Epidermal melanocyte (primary cell): Measurements from ENCODE around the gene ATRNL1.
"Not testable (repeated sequence)": the region's sequence is repeated elsewhere in the genome, so short reads cannot be mapped to it uniquely, and the experiment has no call there.

Source experiments
- DNase-seq: peaks from one replicate; pipeline ENCODE4 v3.0.0; 2011; ENCODE audit warnings: low spot score; ENCODE audit not compliant: insufficient read length

ATRNL1 gene

DNA sequence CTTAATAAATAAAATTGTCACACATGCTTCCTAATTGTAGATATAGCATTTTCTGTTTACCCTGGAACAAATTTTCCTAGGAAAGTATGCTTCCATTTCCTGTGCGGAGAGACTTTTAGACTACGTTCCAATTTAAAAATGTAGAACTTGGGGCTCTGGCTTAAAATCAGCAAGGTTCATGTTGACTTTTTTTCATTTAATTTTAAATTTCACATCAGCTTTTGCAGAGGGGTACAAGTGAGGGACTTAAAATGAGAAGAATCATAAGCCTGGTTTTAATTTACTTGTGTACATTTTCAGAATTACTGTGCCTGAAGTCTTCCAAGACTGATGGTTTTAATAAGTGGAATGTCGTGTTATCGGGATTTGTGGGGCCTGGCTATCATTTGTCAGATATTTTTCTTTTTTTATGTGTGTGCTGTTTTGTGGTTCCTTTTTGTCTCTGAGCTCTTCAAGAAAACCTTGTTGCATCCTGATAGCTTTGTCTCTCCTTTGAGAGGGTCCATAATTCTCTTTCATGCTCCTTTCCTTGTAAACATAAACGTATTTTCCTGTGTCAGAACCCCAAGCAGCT lies 8.8 kb upstream of the ATRNL1 start:
- no peak for DNase-seq

DNA sequence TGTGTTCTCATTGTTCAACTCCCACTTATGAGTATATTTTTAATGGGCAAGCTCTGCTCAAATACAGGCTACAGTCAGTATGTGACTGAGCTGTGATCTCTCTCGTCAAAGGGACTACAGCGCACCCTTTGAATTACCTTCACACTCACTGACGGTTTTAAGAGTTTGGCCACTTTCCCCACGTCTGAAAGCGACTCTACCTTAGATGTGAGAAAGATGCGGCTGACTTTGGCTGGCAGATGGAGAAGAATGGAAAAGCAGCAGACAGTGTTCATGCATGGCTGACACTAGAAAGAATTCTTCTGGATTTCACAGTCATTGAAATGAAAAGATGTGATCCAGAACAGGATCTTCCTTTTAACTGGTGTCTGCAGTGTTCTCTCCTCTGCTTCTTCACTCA lies 2.0 kb upstream of the ATRNL1 start:
- DNase-seq = no peak

DNA sequence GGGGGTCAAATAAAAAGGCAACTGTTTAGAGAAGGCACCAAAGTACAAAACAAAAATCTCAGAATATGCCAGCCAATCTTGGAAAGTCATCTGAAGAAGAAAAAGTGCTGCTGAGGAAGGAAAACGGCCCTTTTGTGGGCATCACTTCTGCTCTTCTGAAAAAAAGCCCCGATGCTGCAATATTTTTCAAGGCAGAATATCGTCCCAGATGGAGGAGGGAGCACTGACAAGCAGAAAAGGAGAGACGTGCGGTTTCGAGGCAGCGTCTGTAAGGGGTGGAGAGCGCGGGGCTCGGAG lies 959 bp upstream of the ATRNL1 start:
- DNase-seq = no peak

DNA sequence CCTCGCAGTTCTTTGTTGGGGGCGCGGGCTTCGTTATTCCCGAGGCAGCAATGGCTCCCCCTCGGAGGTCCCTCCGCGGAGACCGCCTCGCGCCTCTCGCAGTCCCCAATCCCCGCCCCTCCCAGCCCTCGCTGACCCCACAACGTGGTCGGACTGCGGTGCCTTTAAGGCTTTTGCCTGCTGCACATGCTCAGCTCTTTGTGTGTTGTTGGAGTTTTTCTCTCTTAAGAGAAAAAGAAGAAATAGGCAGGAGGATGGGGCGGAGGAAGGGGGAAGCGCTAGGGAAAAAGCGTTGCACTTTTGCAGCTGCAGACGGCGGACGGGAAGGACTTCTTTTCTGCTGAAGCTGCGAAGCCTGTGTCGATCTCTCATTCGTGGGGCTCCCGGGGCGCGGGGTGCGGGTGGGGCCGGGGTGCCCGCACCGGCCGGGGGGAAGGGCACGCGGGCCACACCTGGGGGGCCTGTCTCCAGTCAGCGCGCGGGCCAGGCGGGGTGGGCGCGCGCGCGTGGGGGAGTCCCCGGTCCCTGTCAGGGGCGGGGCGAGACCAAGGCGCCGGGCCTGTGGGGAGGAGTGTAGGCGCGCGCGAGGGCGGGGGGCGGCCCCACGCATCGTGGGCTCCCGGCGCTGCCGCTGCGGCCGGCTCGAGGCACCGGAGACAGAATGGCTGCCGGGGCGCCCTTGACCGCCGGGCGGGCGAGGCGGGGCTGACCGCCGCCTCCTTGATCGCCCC lies 445 bp upstream of the ATRNL1 start:
- no peak for DNase-seq

DNA sequence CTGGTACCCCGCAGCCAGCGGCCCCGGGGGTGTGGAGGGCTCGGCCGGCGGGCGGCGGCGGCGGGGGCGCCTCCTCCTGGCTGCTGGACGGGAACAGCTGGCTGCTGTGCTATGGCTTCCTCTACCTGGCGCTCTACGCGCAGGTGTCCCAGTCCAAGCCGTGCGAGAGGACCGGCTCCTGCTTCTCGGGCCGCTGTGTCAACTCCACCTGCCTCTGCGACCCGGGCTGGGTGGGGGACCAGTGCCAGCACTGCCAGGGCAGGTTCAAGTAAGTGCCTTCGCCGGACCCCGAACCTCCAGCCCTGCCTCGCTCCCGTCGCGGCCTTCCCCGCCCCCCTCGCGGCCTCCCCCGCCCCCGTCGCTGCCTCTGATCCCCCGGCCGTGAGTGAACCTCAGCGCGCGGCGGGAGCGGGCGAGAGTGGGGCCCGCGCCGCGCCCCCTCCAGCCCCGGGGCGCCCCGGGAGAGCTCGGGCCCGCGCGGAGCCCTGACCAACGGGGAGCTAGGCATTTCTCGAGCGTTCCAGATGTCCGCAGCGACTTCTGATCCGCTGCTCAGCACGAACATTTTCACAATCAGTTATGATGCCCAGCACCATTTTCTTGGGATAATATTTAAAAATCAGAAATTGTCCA lies 727 bp downstream of the ATRNL1 start:
- DNase-seq = no peak

DNA sequence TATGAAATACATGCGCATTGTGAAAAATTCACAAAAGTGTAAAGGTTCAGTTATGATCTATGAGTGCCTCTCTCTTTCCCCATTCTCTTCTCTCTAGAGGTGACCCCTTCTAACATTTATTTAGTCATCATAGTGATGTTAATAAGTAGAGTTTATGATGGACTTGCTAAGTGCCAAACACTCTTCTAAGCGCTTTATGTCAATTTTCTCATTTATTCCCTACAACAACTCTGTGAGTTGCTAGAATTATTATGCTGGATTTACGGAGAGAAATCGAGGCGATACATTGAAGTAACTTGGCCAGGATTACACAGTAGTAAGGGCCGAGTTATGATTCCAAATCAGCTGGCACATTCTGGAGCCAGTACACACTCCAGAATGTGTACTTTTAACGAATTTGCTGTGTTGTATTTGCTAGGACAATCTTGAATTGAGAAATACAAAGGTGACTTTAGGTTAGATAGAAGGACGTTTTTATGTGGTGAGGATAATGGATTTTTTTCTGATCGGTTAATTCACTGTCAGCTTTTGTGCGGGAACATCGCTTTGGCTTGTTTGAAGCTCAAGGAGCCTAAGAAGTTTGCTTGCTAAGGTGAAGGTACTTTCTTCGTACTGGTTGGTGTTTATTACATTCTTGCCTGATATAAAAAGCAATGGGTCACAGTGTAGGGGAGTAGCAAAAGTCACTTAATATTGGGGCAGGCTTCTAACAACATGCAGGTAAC lies 1.4 kb downstream of the ATRNL1 start:
- DNase-seq = no peak

DNA sequence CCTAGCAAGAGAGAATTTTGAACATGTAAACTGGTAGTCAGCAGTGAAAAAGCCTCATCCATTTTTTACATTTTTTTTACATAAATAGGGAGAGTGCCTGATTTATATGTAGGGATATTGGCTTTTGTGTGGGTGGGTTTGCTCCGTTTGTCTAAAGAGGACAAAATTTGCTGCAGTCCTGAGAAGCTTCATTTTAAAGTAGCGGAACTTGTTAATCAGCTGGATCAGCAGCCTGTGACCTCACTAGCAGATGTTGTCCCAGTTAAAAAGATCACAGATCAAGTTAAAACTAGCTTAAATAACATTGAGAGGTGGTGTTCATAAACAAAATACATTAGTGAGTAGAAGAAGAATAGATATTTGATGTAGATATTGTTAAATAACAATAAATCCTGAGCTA lies 2.6 kb downstream of the ATRNL1 start:
- no peak for DNase-seq

DNA sequence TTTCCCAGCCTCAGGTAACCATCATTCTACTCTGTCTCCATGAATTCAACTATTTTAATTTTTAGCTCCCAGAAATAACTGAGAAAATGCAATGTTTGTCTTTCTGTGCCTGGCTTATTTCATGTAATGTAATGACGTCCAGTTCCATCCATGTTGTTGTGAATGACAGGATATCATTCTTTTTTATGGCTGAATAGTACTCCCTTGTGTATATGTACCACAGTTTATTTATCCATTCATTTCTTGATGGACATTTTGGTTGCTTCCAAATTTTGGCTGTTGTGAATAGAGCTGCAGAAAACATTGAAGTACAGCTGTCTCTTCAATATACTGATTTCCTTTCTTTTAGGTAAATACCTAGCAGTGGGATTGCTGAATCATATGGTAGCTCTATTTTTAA lies 10.5 kb downstream of the ATRNL1 start:
- no peak for DNase-seq

DNA sequence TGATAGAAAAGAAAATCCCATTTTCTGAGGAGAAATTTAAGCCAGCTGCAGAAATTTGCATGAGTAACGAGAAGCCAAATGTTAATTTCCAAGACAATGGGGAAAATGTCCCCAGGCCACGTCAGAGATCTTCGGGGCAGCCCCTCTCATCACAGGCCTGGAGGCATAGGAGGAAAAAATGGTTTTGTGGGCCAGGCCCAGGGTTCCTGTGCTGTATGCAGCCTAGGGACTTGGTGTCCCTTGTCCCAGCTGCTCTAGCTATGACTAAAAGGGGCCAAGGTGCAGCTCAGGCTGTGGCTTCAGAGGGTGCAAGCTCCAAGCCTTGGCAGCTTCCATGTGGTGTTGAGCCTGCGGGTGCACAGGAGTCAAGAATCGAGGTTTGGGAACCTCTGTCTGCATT lies 12.2 kb downstream of the ATRNL1 start:
- DNase-seq = not testable (repeated sequence)

DNA sequence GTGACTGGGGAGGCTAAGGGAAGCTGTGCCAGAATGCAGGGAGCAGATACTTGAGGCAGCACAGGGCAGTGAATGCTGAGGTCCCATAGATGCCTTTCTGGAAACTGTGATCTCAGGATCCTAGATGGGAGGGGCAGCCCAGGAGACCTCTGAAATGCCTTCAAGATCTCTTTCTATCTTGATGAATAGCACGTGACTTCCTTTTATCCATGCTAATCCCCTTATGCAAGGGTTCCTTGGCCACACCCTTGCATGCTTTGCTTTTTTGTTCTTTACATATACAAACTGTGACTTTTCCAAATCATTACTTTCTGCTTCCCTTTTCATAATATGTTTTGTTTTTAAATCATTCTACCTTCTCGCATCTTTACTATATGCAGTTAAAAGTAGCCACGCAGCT lies 14.7 kb downstream of the ATRNL1 start:
- no peak for DNase-seq

DNA sequence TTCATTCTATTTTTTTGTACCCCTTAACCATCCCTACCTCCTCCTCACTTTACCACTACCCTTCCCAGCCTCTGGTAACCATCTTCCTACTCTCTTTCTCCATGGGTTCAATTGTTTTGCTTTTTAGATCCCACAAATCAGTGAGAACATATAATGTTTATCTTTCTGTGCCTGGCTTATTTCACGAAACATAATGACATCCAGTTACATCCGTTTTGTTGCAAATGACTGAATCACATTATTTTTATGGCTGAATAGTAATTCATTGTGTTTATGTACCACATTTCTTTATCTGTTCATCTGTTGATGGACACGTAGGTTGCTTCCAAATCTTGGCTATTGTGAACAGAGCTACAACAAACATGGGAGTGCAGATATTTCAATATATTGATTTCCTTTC lies 24.1 kb downstream of the ATRNL1 start:
- DNase-seq = no peak

DNA sequence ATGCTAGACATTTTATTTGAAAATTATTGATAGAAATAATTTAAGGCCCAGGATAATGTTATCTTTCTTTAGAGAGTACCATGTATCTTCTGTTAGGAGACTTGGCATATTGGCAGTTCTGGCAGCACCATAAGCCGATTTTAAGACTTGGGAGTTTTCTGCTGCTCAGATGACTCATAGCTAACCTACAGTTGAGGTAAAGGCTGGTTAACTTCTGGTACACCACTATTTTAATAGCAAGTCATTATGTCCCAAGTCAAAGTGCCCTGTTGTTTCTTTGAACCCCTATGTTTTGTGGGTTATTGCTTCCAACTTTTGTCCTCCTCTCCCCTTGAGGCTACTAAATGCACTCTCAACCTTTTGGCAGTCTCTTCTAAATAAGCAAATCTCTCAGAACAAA lies 25.2 kb downstream of the ATRNL1 start:
- DNase-seq = no peak

DNA sequence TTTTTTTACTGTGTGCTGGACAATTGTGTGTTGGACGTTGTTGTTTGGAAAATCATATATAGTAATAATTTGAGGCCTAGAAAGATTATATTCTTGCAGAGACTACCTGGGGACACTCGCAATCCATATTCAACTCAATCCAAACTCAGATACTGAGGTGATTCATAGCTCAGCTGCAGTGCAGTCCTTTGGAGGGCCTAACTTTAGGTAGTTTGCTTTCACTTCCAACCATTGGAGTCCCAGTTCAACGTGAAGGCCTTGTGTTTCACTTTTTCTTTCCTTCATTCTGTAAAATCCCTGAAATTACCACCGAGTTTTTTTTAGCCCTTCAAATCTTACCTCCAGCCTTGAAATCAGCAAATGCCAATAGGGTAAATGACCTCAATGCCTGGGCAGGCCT lies 32.3 kb downstream of the ATRNL1 start:
- no peak for DNase-seq

DNA sequence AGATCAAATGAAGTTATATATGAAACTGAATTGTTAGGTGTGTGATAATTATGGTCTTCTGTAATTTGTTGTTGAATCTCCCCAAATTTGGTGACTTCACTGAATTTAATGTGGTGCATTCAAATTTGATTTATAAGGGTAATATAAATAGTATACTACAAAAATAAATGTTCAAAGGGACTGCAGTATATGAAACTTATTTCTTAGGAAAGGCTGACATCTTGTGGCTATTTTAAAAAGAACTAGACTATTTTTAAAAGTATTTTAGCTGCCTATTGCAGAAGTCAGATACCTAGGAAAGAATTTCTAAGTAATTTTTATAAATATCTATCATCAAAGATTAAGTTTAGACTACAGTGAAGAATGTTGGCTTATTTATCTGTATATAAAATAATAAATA lies 36.6 kb downstream of the ATRNL1 start:
- peak; percentile 22 for DNase-seq

DNA sequence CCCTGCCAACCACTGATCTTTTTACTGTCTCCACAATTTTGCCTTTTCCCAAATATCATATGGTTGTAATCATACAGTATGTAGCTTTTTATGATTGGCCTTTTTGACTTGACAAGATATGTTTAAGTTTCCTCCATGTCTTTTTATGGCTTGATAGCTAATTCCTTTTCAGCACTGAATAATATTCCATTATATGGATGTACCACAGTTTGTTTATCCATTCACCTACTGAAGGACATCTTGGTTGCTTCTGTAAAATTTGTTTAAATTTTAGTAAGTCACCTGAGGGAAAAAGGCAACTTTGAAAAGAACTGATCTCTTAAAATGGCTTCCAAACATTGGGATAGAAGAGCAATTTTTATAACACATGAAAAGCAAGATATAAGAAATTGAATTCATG lies 43.5 kb downstream of the ATRNL1 start:
- no peak for DNase-seq

DNA sequence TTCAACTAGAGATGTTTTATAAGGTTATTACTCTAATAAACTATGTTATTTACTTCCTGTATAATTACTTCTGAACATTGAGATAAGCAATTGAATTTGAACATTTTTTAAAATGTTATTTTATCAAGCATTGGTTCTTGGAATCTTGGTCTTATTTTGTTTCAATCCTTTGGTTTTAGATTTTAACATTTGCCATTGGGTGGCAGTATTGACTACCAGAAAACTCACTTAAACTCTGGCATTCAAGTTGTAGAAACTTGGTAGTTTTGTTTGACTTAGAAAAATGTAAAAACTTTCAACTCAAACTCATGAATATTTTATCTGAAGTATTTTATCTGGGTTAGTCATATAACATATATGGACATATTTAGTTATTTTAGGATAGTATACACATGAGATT lies 48.1 kb downstream of the ATRNL1 start:
- DNase-seq = no peak

DNA sequence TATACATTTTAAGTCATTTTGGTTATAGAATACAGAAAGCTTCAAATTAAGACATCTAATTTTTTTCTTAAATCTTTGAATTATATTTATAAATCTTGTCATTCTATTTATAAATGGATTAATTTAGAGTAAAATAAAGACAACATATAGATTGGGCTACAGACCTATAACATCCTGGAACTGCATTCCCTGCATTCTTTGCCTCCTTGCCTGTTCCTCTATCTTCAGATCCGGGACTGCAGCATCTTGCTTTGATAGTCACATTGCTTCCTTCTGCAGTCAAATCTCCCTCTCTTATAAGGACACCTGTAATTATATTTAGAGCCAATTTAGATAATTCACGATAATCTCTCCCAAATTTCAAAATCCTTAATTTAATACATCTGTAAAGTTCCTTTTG lies 64.2 kb downstream of the ATRNL1 start:
- DNase-seq = no peak

DNA sequence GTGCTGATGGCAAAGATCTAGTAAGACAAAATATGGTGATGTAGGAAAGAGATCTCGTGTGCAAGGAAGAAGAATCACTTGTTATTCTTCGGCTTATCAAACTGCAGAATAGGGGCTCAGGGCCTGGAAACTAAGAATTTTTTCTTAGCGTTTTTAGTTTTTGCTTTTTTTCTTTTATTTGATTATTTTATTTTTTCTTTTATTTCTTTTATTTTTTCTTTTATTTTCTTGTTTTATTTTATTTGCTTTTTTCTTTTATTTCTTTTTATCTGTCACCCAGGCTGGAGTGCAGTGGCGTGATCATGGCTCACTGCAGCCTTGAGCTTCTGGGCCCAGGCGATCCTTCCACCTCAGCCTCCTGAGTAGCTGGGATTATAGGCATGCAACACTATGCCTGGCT lies 70.0 kb downstream of the ATRNL1 start:
- no peak for DNase-seq

DNA sequence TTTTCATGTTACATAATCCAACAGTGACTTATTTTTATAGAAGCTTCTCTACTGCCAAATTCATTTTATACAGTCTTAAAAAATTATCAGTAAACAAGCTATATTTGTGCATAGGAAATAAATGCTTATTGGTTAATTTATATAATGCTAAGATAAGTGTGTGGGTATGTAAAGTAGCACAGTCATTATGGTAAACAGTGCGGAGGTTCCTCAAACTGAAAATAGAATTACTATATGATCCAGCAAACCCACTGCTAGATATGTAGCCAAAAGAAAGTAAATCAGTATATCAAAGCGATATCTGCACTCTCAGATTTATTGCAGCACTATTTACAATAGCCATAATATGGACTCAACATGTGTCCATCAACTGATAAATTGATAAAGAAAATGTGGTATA lies 71.1 kb downstream of the ATRNL1 start:
- no peak for DNase-seq

DNA sequence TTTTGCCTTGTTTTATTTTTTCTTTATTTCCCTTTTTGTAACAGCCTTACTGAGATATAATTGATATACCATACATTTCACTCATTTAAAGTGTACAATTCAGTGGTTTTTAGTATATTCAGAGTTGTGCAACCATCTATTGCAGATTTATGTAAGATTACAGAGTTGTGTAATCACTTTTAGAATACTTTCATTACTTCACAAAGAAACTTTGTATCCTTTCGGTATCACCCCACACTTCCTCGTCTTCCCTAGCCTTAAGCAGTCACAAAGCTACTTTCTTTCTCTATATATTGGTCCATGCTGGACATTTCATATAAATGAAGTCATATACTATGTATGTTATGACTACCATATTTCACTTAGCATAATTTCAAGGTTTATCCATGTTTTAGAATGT lies 74.6 kb downstream of the ATRNL1 start:
- DNase-seq = no peak

DNA sequence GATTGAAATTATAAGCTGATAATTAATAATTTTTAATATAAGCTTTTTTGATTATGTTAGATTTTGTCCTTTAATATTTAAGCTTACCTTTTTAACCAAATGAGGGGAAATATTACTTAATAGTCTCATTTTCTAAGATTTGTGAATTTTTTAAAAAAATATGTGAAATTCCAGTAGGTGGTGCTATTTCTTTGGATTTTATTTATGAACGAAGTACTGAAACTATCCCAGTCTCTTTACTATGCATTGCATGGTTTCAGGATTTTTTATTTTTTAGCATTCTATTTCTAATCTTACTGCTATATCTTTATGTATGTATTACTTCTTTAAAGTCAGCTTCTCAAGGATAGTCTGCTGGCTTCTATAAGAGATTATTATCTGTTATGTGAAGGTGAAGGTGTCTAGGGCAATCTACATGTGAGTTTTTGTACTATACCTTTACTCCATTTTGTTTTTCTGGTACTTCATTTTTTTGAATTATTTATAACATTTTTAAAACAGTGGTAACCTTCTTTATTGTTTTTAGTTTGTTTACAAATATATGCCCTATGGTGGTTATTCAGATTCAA lies 78.3 kb downstream of the ATRNL1 start:
- DNase-seq = peak; percentile 32

DNA sequence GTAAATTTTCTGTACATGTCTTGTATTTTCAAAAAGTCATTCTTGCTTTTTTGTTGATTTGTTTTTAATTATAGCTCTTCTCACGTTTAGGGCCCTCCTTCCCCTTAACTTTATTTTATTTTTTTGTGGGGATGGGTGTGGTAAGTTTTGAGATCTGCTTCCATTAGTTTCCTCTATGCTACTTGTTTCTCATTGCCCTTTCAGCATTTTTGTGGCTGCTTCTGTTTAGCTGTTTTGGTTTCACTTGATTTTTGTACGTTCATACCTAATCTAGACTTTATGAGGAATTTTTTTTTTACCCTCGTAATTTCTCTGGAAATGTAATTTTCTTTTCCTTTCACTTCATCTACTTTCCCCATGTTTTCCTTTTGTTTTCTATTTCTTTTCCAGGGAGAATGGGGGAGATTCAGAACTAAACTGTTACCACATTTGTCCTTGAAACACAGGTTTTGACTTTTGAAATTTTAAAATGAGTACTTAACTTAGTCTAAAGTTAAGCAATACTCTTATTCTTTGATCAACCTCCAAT lies 80.8 kb downstream of the ATRNL1 start:
- DNase-seq = no peak
